ENCODE data around the gene MTHFD1L.

MTHFD1L gene

DNA sequence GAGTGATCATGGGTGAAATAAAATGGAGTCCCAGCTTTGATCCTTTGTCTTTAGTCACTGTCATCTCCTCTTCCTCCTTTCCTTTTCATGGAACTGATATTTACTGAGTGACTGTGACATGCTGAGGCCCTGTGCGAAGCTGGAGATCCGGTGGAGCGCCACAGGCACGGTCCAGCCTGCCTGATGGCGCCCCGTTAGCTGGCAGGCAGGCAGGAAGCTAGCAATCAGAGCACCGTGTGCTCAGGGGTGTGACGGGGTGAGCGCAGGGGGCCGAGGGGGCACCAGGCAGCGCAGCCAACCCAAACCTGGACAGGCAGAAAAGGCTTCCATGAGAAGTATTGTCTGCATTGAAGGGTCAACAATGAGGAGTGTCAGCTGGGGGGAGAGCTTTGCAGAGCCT, 274.0 kb downstream of the MTHFD1L start:
- in situ Hi-C loops (cut with HindIII; ENCODE audit: low sequenced_read_pairs), result no loop called here

DNA sequence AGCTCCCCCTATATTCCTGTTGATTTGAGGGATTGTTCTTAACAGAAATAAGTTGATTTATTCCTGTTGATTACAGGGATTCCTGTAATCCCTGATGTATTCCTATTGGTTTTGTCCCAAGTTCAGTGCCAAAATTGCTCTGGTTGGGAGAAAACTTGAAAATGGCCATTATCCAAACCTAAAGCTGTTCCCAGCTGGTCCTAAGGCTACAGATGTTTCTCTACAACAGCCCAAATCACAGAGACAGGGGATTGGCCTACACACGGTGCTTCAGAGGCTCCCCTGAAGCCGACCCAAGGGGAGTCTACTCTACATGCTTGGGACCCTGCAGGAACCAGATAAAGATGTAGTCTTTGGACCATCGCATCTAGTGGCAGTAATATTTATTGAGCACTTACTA, 275.3 kb downstream of the MTHFD1L start:
- in situ Hi-C loops (cut with HindIII; ENCODE audit: low sequenced_read_pairs), result loop anchor here (5.0 kb wide), 1 partner anchor 102 kb away; no protein-coding TSS in a partner anchor

DNA sequence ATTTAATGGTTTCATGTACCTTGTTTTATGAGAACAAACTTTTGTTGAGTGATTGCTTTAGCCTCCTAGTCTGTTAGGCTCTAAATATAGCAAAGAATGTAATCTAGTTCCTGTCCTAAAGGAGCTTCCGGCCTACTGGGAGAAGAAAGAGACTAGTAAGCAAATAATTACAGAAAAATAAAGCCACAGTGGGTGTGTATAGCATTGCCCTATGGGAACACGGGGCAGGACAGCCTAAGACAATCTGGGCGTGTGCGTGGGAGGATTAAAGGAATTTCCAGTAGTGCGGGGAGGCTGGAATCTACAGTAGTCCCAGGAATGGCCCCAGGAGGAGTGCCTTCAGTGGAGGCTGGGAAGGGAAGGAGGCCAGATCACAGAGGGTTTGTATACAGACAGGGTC, 276.2 kb downstream of the MTHFD1L start:
- in situ Hi-C loops (cut with HindIII; ENCODE audit: low sequenced_read_pairs), result loop anchor here (5.0 kb wide), 1 partner anchor 101 kb away; no protein-coding TSS in a partner anchor

DNA sequence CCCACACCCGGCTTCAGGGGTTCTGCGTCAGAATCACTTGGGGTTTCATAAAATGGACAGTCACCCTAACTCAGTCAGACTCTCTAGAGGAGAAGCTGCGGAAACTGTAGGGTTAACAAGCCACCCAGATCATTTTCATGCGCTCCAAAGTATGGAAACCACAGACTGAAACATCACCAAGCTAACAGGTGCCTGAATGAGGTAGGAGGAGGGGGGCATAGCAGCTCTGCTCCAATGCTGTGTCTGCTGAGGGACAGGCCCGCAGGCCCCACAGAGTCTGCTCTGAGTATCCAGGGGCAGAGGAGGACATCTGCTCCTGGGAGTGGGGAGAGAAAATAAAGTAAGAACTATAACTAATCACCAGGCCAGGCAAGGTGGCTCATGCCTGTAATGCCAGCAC, 277.2 kb downstream of the MTHFD1L start:
- in situ Hi-C loops (cut with HindIII; ENCODE audit: low sequenced_read_pairs), result loop anchor here (5.0 kb wide), 1 partner anchor 100 kb away; no protein-coding TSS in a partner anchor

DNA sequence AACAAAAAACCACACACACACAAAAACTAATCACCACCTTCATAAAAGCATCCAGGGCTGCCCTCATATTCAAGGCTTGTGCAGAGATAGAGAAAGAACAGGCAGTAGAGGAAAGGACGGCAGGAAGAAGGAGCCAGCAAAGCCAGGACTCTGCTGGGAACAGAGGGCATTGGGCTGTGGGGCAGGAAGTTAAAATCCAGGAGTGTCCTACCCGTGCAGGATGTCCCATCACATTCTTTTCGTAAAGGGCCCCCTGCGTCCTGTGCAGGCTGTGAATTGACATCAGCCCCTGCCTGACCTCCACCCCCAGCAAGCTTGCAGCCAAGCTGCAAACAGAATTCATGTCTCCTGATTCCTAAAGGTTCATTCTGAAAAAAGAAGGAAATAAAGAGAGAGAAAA, 277.8 kb downstream of the MTHFD1L start:
- in situ Hi-C loops (cut with HindIII; ENCODE audit: low sequenced_read_pairs), result loop anchor here (5.0 kb wide), 1 partner anchor 99 kb away; no protein-coding TSS in a partner anchor

DNA sequence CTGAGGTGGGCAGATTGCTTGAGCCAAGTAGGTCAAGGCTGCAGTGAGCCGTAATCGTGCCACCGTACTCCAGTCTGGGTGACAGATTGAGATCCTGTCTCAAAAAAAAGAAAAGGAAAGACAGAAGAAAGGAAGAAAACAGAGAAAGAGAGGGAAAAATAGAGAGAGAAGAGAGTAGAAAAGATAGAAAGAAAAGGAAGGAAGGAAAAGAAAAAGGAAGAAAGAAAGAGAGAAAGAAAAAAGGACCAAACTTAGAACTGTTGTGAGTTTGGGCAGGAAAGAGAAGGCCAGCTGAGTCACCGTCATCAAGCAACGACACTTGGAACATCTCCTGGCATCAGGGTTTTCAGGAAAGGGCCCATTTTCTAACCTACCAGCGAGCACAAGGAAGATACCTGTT, 278.3 kb downstream of the MTHFD1L start:
- in situ Hi-C loops (cut with HindIII; ENCODE audit: low sequenced_read_pairs), result loop anchor here (5.0 kb wide), 1 partner anchor 98 kb away; no protein-coding TSS in a partner anchor

DNA sequence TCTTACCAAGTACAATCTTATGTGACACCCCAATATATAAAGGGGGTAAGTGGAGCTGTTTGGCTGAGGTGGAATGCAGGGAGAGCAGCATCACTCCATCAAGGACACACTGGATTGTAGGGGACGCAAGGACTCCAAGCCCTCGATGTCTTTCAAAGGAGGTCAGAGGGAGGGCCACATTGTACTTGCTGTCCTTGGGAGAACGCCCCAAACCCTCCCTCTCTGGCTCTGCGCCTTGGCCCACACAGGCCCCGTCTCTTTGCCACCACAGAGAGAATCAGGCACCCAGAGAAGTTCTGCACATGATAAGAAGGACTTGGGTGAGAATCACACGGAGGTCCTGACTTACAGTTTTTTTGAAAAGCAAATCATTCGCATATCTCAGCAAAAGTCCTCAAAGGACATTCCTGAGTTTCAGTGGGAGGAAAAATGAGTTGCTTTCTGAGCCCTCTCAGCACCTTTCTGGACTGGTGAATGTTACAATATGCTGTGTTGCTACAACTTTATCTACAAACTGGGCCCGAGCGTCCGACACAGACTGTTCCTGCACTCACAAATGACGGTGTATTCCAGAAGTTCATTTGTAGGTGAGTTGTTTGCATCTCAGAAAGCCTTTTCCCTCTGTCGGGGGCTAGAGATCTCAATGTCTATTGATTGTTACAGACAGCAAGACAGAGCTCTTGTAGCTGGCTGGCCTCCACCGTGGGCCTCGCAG, 281.8 kb downstream of the MTHFD1L start:
- in situ Hi-C loops (cut with HindIII; ENCODE audit: low sequenced_read_pairs), result no loop called here

DNA sequence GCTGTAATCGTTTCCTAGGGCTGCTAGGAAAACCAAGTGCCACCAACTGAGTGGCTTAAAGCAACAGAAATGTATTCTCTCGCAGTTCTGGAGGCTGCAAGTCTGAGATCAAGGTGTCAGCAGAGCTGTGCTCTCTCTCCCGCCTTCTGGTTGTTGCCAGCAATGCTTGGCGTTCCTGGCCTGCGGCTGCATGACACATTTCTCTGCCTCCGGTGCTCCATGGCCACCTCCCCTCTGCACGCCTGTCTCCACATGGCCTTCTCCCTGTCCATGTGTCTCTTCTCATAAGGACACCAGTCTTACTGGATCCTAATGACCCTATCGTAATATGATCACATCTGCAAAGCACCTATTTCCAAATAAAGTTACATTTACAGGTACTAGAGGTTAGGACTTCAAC, 282.6 kb downstream of the MTHFD1L start:
- in situ Hi-C loops (cut with HindIII; ENCODE audit: low sequenced_read_pairs), result no loop called here

DNA sequence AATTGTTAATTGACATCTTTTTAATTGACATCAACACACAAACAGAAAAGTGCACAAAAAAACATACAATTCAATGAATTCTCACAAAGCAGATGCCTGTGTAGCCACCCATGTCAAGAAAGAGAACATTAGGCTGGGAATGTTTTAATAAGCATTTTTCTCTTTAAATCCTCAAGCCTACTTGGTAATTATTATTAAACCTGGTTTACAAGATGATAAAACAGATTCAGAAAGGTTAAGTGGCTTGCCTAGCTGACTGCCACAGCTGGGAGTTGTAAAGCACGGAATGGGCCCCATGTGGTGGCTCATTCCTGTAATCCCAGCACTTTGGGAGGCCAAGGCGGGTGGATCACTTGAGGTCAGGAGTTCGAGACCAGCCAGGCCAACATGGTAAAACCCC, 284.3 kb downstream of the MTHFD1L start:
- in situ Hi-C loops (cut with HindIII; ENCODE audit: low sequenced_read_pairs), result loop anchor here (10.0 kb wide), 1 partner anchor 55 kb away; no protein-coding TSS in a partner anchor
